H9 (cell line): ENCODE results near the gene TRPM3. TPM values are rescaled to one million over a fixed set of nuclear protein-coding genes. Genes with fewer than 3 reads are reported as not detected.

Experiments used
- DNase-seq: peaks from one replicate; pipeline ENCODE4 v3.0.0-alpha.2; 2017
- H2AFZ ChIP-seq: one replicate; pipeline ENCODE4 v1.6.1; 2013; ENCODE audit warnings: mild to moderate bottlenecking, low read length, control low read depth, moderate library complexity
- H2AK5ac ChIP-seq: 2 replicates; pipeline ENCODE4 v1.6.1; 2013; ENCODE audit warnings: low read length, control low read depth, mixed read lengths; ENCODE audit not compliant: insufficient read length
- H2BK120ac ChIP-seq: one replicate; pipeline ENCODE4 v1.6.1; 2013; ENCODE audit warnings: low read depth, mild to moderate bottlenecking, low read length, control low read depth, inconsistent platforms; ENCODE audit not compliant: poor library complexity, severe bottlenecking
- H2BK12ac ChIP-seq: 2 replicates; pipeline ENCODE4 v1.6.1; 2013; ENCODE audit warnings: low read length, control low read depth, mixed read lengths, low read depth; ENCODE audit not compliant: insufficient read length
- H2BK15ac ChIP-seq: 2 replicates; pipeline ENCODE4 v1.6.1; 2013; ENCODE audit warnings: low read depth, low read length, control low read depth
- H2BK20ac ChIP-seq: one replicate; pipeline ENCODE4 v1.6.1; 2013; ENCODE audit warnings: low read depth, mild to moderate bottlenecking, low read length, control low read depth, inconsistent platforms; ENCODE audit not compliant: poor library complexity, severe bottlenecking
- H2BK5ac ChIP-seq: 2 replicates; pipeline ENCODE4 v1.6.1; 2013; ENCODE audit warnings: low read length, control low read depth, mixed read lengths; ENCODE audit not compliant: insufficient read length
- H3K14ac ChIP-seq: 2 replicates; pipeline ENCODE4 v1.6.1; 2013; ENCODE audit warnings: low read length, control low read depth; ENCODE audit not compliant: insufficient read depth
- H3K18ac ChIP-seq: 2 replicates; pipeline ENCODE4 v1.6.1; 2013; ENCODE audit warnings: low read depth, mild to moderate bottlenecking, mixed read lengths, low read length, control low read depth; ENCODE audit not compliant: insufficient read length
- H3K23ac ChIP-seq: 2 replicates; pipeline ENCODE4 v1.6.1; 2013; ENCODE audit warnings: low read length, control low read depth, mixed read lengths, low read depth; ENCODE audit not compliant: insufficient read length
- H3K23me2 ChIP-seq: 2 replicates; pipeline ENCODE4 v1.6.1; 2013; ENCODE audit warnings: low read depth, mild to moderate bottlenecking, mixed read lengths, low read length, control low read depth; ENCODE audit not compliant: insufficient read length, poor library complexity, severe bottlenecking
- H3K27ac ChIP-seq: 2 replicates; pipeline ENCODE4 v1.5.1; 2013; ENCODE audit warnings: low read length, control low read depth, mixed read lengths, low read depth; ENCODE audit not compliant: insufficient read length
- H3K27me3 ChIP-seq: 2 replicates; pipeline ENCODE4 v1.6.1; 2013; ENCODE audit warnings: low read length, control low read depth, inconsistent platforms; ENCODE audit not compliant: insufficient read depth
- H3K4ac ChIP-seq: 2 replicates; pipeline ENCODE4 v1.6.1; 2013; ENCODE audit warnings: low read depth, mild to moderate bottlenecking, control low read depth, inconsistent platforms, low read length, moderate library complexity
- H3K4me1 ChIP-seq: 2 replicates; pipeline ENCODE4 v1.6.1; 2013; ENCODE audit warnings: low read length, control low read depth, inconsistent platforms; ENCODE audit not compliant: insufficient read depth
- H3K4me2 ChIP-seq: 2 replicates; pipeline ENCODE4 v1.6.1; 2013; ENCODE audit warnings: low read length, control low read depth, mixed read lengths; ENCODE audit not compliant: insufficient read length, insufficient read depth
- H3K56ac ChIP-seq: 2 replicates; pipeline ENCODE4 v1.6.1; 2013; ENCODE audit warnings: low read depth, mild to moderate bottlenecking, mixed read lengths, low read length, control low read depth; ENCODE audit not compliant: insufficient read length
- H3K79me1 ChIP-seq: 2 replicates; pipeline ENCODE4 v1.6.1; 2013; ENCODE audit warnings: low read depth, mild to moderate bottlenecking, moderate library complexity, low read length, control low read depth, inconsistent platforms; ENCODE audit not compliant: insufficient read depth, poor library complexity, severe bottlenecking
- H3K79me2 ChIP-seq: 2 replicates; pipeline ENCODE4 v1.6.1; 2013; ENCODE audit warnings: low read length, control low read depth, inconsistent platforms; ENCODE audit not compliant: insufficient read depth
- H3K9ac ChIP-seq: 2 replicates; pipeline ENCODE4 v1.6.1; 2013; ENCODE audit warnings: low read length, control low read depth, mixed read lengths; ENCODE audit not compliant: insufficient read length; ENCODE audit errors: extremely low read depth
- H3K9me3 ChIP-seq: one replicate; pipeline ENCODE4 v1.6.1; 2013; ENCODE audit warnings: low read depth, low read length, inconsistent platforms; ENCODE audit not compliant: control insufficient read depth
- H3T11ph ChIP-seq: one replicate; pipeline ENCODE4 v1.6.1; 2013; ENCODE audit warnings: mild to moderate bottlenecking, low read length, control low read depth, inconsistent platforms
- H4K20me1 ChIP-seq: one replicate; pipeline ENCODE4 v1.6.1; 2013; ENCODE audit not compliant: control insufficient read depth, insufficient read length, insufficient read depth
- H4K5ac ChIP-seq: 2 replicates; pipeline ENCODE4 v1.6.1; 2013; ENCODE audit warnings: low read depth, mild to moderate bottlenecking, mixed read lengths, low read length, control low read depth; ENCODE audit not compliant: insufficient read length
- H4K8ac ChIP-seq: replicated peaks from 2 replicates; pipeline ENCODE4 v1.6.1; 2013; ENCODE audit warnings: low read length, control low read depth, mixed read lengths, low read depth; ENCODE audit not compliant: insufficient read length
- H4K91ac ChIP-seq: 2 replicates; pipeline ENCODE4 v1.6.1; 2013; ENCODE audit warnings: low read depth, mild to moderate bottlenecking, moderate library complexity, mixed read lengths, low read length, control low read depth; ENCODE audit not compliant: insufficient read length
- H3K27ac Mint-ChIP-seq, 3 experiments: 2 replicates in 2 of 3; 3 replicates in 1 of 3; pipeline ENCODE4 v1.8.0; 2020 to 2021; ENCODE audit warnings: mixed read lengths in 3 of 3, mild to moderate bottlenecking in 1 of 3, moderate library complexity in 1 of 3
- H3K27me3 Mint-ChIP-seq: 2 replicates; pipeline ENCODE4 v1.8.0; 2021; ENCODE audit warnings: low read depth, mild to moderate bottlenecking, moderate library complexity, mixed read lengths
- H3K36me3 Mint-ChIP-seq, 3 experiments: 2 replicates in 2 of 3; 3 replicates in 1 of 3; pipeline ENCODE4 v1.8.0; 2020 to 2021; ENCODE audit warnings: low read depth in 3 of 3, mixed read lengths in 3 of 3; ENCODE audit not compliant: insufficient read depth in 1 of 3
- H3K4me1 Mint-ChIP-seq, 2 experiments: 2 replicates each; pipeline ENCODE4 v1.8.0; 2020; ENCODE audit warnings: mixed read lengths in 2 of 2
- H3K4me3 Mint-ChIP-seq, 2 experiments: 2 replicates in 1 of 2; 3 replicates in 1 of 2; pipeline ENCODE4 v1.8.0; 2020 to 2021; ENCODE audit warnings: mild to moderate bottlenecking in 2 of 2, mixed read lengths in 2 of 2, moderate library complexity in 1 of 2
- H3K9me3 Mint-ChIP-seq, 2 experiments: 2 replicates in 1 of 2; 3 replicates in 1 of 2; pipeline ENCODE4 v1.8.0; 2020; ENCODE audit warnings: mild to moderate bottlenecking in 2 of 2, mixed read lengths in 2 of 2, moderate library complexity in 1 of 2
- CTCF ChIP-seq: fragments of 200-600 bp; sonication (generic); conservative IDR thresholded peaks from 3 replicates; pipeline ENCODE4 v1.8.0; 2021; ENCODE audit warnings: antibody characterized with exemption, mild to moderate bottlenecking
- WGBS: extraction: QIAGEN DNeasy Blood & Tissue Kit; methylation state at CpG from one replicate; pipeline ENCODE4 v1.1.7; 2013; ENCODE audit warnings: missing lambda C conversion rate, low lambda C conversion rate, mixed read lengths; ENCODE audit not compliant: insufficient read length; ENCODE audit errors: extremely low coverage; 5-methylcytosine and 5-hydroxymethylcytosine counted together
- total RNA-seq: library from RNA; stranded (reverse); gene quantifications from 2 replicates; pipeline ENCODE4 v1.2.1, GENCODE V29; 2021

The TRPM3 gene
- total RNA-seq, 1 experiment from 2014 or later: 10.3 TPM

- no CpG with 5 or more reads among the region's 1 CpG for whole genome bisulfite sequencing
Observed at GRCh38 chr9:70556771-70557170, 564.6 kb downstream of the TRPM3 start.

More at GRCh38 chr9:70556771-70557170, 564.6 kb downstream of the TRPM3 start:
- Mint-ChIP-seq H3K4me1 (peaks cover 29 to 30% of the 10 kb centered on the region in 2 experiments), H3K36me3 (no peaks in the 10 kb centered on the region; a peak in 1 of 7 replicates), H3K27ac (no peak overlapping the region), H3K27me3 (peaks cover 1% of the 10 kb centered on the region), H3K4me3 (no peak overlapping the region), H3K9me3 (no peaks in the 10 kb centered on the region; a peak in 2 of 5 replicates)
- Histone ChIP-seq H2BK120ac (no peak overlapping the region), H2BK5ac (no peak overlapping the region), H3K23me2 (no peaks in the 10 kb centered on the region), H3K79me1 (no peaks in the 10 kb centered on the region), H4K8ac (no peak overlapping the region), H2AFZ (no peak overlapping the region), H2BK15ac (no peak overlapping the region), H3K4me1 (peaks cover 16% of the 10 kb centered on the region; the same call in 1 of the 2 replicates), H3K9me3 (no peaks in the 10 kb centered on the region), H3K56ac (no peak overlapping the region), H4K20me1 (no peaks in the 10 kb centered on the region), H3K4ac (no peak overlapping the region), H4K5ac (no peak overlapping the region), H3K18ac (no peak overlapping the region), H3K23ac (no peak overlapping the region), H3K27ac (no peak overlapping the region), H3K14ac (no peak overlapping the region), H3K79me2 (no peaks in the 10 kb centered on the region), H3K27me3 (no peaks in the 10 kb centered on the region; the same call in 1 of the 2 replicates), H2BK12ac (no peak overlapping the region), H3T11ph (no peak overlapping the region), H3K9ac (no peak overlapping the region), H2AK5ac (no peak overlapping the region), H3K4me2 (no peak overlapping the region), H4K91ac (no peak overlapping the region), H2BK20ac (no peak overlapping the region)
- no peak for DNase-seq
- TF ChIP-seq CTCF: no peak
